ENCODE results near the gene DNMT1.

DNA sequence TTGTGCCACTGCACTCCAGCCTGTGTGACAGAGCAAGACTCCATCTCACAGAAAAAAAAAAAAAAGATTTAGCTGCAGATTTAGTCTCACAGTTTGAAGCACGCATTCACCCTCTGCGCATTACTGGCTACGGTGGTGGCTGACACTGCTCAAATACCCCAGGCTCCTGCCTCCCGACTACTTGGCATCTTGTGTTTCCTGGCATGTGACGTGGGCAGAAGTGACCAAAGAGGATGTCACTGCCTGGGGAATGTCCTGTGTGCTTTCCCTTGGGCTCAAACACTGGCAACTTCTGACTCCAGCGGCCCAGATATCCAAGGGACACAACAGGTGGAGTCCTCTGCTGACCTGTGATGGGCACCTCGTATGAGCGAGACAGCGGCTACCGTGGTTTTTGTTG lies 50.4 kb downstream of the DNMT1 start:
- TF ChIP-seq, protein P1, sequence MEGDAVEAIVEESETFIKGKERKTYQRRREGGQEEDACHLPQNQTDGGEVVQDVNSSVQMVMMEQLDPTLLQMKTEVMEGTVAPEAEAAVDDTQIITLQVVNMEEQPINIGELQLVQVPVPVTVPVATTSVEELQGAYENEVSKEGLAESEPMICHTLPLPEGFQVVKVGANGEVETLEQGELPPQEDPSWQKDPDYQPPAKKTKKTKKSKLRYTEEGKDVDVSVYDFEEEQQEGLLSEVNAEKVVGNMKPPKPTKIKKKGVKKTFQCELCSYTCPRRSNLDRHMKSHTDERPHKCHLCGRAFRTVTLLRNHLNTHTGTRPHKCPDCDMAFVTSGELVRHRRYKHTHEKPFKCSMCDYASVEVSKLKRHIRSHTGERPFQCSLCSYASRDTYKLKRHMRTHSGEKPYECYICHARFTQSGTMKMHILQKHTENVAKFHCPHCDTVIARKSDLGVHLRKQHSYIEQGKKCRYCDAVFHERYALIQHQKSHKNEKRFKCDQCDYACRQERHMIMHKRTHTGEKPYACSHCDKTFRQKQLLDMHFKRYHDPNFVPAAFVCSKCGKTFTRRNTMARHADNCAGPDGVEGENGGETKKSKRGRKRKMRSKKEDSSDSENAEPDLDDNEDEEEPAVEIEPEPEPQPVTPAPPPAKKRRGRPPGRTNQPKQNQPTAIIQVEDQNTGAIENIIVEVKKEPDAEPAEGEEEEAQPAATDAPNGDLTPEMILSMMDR (IDR thresholded peaks at IDR 0.05; ENCODE audit: low read length): no peak
- no peak for TF ChIP-seq EZH2phosphoT487 (IDR thresholded peaks at IDR 0.05; ENCODE audit: low read length)

Measured in MM.1S (cell line).